ENCODE measurements around the gene MFAP3L. TPM values are rescaled to one million over a fixed set of nuclear protein-coding genes. Genes with fewer than 3 reads are reported as not detected.
"Not testable (repeated sequence)": the region's sequence is repeated elsewhere in the genome, so short reads cannot be mapped to it uniquely, and the experiment has no call there.

The MFAP3L gene
- total and polyA plus RNA-seq, 9 donors = 0.38 to 7.6 (median 2.0) TPM

- Histone ChIP-seq H3K4me1 (ENCODE audit: insufficient read depth) (no peaks in the 10 kb centered on the region), H3K36me3 (no peaks in the 10 kb centered on the region), H3K27ac (no peak overlapping the region), H3K4me3 (no peak overlapping the region), H3K9me3 (no peaks in the 10 kb centered on the region), H3K27me3 (no peaks in the 10 kb centered on the region)
- TF ChIP-seq CTCF (IDR thresholded peaks at IDR 0.05) (no peak), POLR2A (IDR thresholded peaks at IDR 0.05) (no peak), EP300 (IDR thresholded peaks at IDR 0.05) (no peak)
- intact Hi-C loops (cut with DNase I) = loop anchor here (5.0 to 10.0 kb wide), 3 partner anchors 235 to 245 kb away; no protein-coding TSS in a partner anchor
- 67 to 73% (median 73%) methylated on average over 6 of the region's 6 CpGs for WGBS, 3 donors
- DNase-seq = no peak
Measured at GRCh38 chr4:170049766-170050165, 23.6 kb upstream of the MFAP3L start.

- H3K9me3 ChIP-seq = no peaks in the 10 kb centered on the region
- TF ChIP-seq CTCF (IDR thresholded peaks at IDR 0.05) (peak in 2 of 3 donors; percentile 16 to 52), POLR2A (IDR thresholded peaks at IDR 0.05) (no peak)
- H3K27ac ChIP-seq = no peak overlapping the region
- H3K36me3 ChIP-seq = no peaks in the 10 kb centered on the region
- no peaks in the 10 kb centered on the region for H3K4me1 ChIP-seq (ENCODE audit: insufficient read depth)
- DNase-seq = peak in 4 of 5 donors; percentile 35 to 45 (median 40)
- H3K4me3 ChIP-seq = no peak overlapping the region
- intact Hi-C loops (cut with DNase I) = loop anchor here (5.0 to 10.0 kb wide), 3 partner anchors 233 to 243 kb away; no protein-coding TSS in a partner anchor
- 7 to 16% (median 10%) methylated on average over 4 of the region's 4 CpGs for WGBS, 3 donors
- H3K27me3 ChIP-seq = no peaks in the 10 kb centered on the region
Measured at GRCh38 chr4:170047771-170048354, 21.7 kb upstream of the MFAP3L start.

GRCh38 chr4:170046156-170046555 lies 20.0 kb upstream of the MFAP3L start:
- not testable (repeated sequence) for H3K27ac ChIP-seq; DNase-seq; H3K36me3 ChIP-seq; H3K4me3 ChIP-seq; H3K27me3 ChIP-seq; H3K9me3 ChIP-seq; H3K4me1 ChIP-seq (ENCODE audit: insufficient read depth)
- 96 to 97% (median 97%) methylated on average over 17 to 20 of the region's 24 CpGs for WGBS, 3 donors
- intact Hi-C loops (cut with DNase I) = loop anchor here (5.0 to 10.0 kb wide), 3 partner anchors 231 to 241 kb away; no protein-coding TSS in a partner anchor

GRCh38 chr4:170040031-170040680 lies 14.0 kb upstream of the MFAP3L start:
- H3K9me3 ChIP-seq = no peaks in the 10 kb centered on the region
- intact Hi-C loops (cut with DNase I) = loop anchor here in 2 of 4 donors (10.0 kb wide), 2 partner anchors 225 to 235 kb away; no protein-coding TSS in a partner anchor
- 80 to 81% (median 81%) methylated on average over 12 of the region's 12 CpGs for WGBS, 3 donors

More at GRCh38 chr4:170040031-170040680, 14.0 kb upstream of the MFAP3L start:
- Histone ChIP-seq H3K36me3 (no peaks in the 10 kb centered on the region), H3K27me3 (no peaks in the 10 kb centered on the region), H3K27ac (no peak overlapping the region), H3K4me3 (no peak overlapping the region), H3K4me1 (ENCODE audit: insufficient read depth) (no peaks in the 10 kb centered on the region)
- TF ChIP-seq POLR2A (IDR thresholded peaks at IDR 0.05) (no peak), CTCF (IDR thresholded peaks at IDR 0.05) (no peak)
- no peak for DNase-seq

Data from ovary (tissue), 9 donors.